ENCODE measurements around the gene TM9SF2.

The TM9SF2 gene

DNA sequence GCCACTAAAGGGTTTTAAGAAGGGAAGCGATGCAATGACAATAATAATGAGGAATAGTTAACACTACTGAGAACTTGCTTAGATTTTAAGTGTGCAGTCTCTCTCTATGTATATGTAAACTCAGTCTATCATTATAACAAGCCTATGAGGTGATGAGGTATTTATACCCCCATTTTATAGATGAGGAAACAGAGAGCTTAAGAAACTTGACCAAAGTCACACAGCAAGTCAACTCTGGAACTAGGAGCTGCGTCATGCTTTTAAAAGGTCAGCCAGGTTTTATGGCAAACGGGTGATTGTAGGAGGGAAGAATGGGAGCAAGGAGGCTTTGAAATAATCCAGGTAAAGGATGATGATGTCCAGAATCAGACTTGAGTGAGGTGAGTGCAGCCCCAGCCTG, 103.4 kb downstream of the TM9SF2 start:
- Mint-ChIP-seq H3K4me3 (peak overlapping the region; percentile 2), H3K9me3 (no peaks in the 10 kb centered on the region), H3K27ac (no peak overlapping the region), H3K27me3 (no peaks in the 10 kb centered on the region), H3K36me3 (peaks cover 7% of the 10 kb centered on the region), H3K4me1 (peaks cover 40% of the 10 kb centered on the region)
- no peak for ATAC-seq

DNA sequence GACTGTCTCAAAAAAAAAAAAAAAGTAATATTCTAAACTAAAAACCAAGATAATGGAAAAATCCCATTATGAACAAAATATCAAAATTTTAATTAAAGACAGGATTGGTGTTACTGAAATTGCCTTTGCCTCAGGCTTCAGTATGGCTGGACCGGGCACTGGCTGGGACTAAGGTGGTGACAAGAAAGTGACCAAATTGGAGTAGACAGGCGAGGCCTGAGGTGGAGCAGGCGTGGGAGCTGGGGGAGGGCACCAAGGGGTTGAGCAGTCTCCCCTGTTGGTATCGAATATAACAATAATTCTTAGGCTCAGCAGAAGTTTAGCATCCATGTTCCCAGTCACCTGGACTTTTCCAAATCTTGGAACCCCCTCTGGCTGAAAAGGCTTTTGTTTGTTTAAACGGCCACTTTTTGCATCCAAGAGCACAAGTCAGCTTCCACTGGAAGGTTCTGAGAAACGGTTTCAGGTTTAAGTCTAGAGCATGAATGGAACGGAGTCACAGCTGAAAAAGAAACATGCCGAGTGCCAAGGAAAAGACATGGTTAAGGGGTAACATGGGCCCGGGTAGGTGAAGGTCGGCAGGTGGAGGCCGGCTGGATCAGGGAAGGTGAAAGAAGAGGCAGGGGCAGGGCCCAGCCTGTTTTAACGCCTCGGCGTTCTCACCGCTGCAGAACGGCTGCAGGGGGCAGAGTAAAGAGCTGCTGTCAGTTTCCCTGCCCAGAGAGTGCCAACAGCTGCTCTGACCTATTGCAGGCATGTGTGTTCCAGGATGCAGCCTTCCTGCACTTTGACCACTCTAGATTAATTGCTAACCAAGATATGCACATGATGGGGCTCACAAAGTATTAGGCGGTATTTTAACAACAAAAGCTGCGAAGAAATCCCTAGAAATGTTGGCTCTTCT, 104.4 kb downstream of the TM9SF2 start:
- peak; percentile 84 for ATAC-seq
- Mint-ChIP-seq H3K4me3 (peak overlapping the region; percentile 90), H3K27me3 (no peaks in the 10 kb centered on the region), H3K36me3 (peaks cover 7% of the 10 kb centered on the region), H3K4me1 (peaks cover 51% of the 10 kb centered on the region), H3K9me3 (no peaks in the 10 kb centered on the region), H3K27ac (peak overlapping the region; percentile 86)

DNA sequence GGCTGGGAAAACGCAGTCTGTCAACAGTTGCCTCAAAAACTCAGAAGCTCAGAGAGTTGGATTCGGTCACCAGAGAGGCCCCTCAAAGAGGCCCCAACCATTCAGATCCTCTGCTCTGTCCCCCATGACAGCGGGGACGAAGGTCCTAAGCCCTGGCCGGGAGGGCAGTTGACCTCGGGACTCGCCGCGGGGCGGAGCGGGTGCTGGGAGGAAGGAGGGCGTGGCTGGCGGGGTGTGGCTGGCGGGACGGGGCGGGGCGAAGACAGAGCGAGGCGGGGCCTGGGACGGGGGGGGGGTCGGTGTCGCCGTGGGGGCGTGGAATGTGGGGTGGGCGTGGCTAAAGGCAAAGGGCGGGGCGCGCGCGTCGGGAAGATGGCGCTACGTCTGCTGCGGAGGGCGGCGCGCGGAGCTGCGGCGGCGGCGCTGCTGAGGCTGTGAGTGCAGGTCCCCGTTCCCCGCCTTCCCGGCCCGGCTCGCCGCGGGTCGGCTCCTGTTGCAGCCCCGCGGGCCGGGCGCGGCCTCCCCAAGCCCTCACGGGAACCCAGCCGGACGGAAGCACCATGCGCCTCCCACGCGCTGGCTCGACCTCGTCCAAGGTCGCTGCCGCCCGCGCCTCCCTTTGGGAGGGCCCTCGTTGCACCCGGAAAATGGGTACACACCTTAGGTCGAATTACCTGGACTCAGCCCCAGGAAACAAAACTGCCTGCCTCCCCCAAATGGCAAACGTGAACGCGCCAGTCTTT, 105.2 kb downstream of the TM9SF2 start, which contains the start of gene CLYBL:
Gene CLYBL, plus strand, starts transcription at position 367 of the 743 bp plus-strand sequence.
- Mint-ChIP-seq H3K4me3 (peak within 1 kb of the TSS; percentile 90), H3K4me1 (peaks cover 49% of the 10 kb centered on the region), H3K27me3 (no peaks in the 10 kb centered on the region), H3K27ac (peak within 1 kb of the TSS; percentile 86), H3K9me3 (no peaks in the 10 kb centered on the region), H3K36me3 (peaks cover 7% of the 10 kb centered on the region)
- peak; percentile 94 for ATAC-seq

DNA sequence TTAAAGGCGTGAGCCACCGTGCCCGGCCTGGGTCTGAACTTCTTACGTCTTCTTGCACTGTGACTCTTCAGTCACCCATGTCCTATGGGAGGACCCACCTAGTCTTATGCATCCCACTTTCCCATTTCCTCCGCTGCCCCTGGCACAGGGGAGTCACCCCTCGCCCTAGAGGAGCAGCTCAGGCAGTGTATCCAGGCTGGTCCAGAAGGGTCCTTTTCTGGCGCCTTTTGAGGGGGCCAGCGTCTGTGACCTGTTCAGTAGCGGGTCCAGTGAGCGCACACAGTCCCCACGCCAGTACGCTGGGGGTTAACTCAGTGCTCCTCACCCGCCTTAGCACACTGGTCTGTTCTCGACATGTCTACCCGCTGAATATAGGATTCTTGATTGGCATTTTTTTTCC, 107.1 kb downstream of the TM9SF2 start:
- Mint-ChIP-seq H3K4me1 (peaks cover 48% of the 10 kb centered on the region), H3K36me3 (peaks cover 7% of the 10 kb centered on the region)
- no peak for ATAC-seq

DNA sequence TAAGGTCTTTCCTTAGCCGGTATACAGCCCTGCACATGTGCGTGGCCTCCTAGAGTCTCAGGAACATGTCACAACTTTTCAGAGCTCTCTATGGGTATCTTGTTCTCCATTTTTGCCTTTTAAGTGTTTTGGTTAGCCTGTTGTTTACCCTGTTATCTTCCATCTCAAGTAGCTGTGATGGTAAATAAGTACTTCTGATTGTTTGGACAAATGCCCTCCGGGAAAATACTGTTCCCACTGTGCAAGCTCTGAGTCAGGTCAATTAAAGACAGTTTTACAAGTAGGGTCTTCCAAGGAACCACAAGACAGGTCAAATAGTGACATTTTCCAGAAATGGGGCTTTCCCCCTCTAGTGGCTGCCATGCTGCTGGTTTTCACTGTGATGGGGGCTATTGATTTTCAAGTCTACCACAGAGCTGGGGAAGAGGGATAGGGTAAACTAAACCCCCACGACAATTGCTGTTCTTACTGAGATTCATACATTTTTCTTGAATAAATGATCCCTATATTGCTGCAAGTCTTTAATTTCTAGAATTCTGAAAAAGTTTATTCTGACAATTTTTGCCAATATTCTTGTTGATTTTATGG, 109.5 kb downstream of the TM9SF2 start:
- Mint-ChIP-seq H3K27ac (peak overlapping the region; percentile 4), H3K9me3 (no peaks in the 10 kb centered on the region), H3K4me1 (peaks cover 56% of the 10 kb centered on the region), H3K4me3 (no peak overlapping the region), H3K36me3 (peaks cover 7% of the 10 kb centered on the region), H3K27me3 (no peaks in the 10 kb centered on the region)
- ATAC-seq = no peak

More for the DNA sequence above, 107.1 kb downstream of the TM9SF2 start:
- H3K4me3 Mint-ChIP-seq = no peak overlapping the region
- H3K27ac Mint-ChIP-seq = no peak overlapping the region
- H3K9me3 Mint-ChIP-seq = no peaks in the 10 kb centered on the region
- no peaks in the 10 kb centered on the region for H3K27me3 Mint-ChIP-seq
